Esophagus squamous epithelium (tissue), 4 donors: ENCODE measurements around the gene C16orf74.

Experiments used
- CTCF ChIP-seq, 6 experiments: fragments of 450-650 bp in 4 of 6; fragments of 200-600 bp in 2 of 6; sonication (generic) in 2 of 6; IDR thresholded peaks; one replicate each; pipeline ENCODE4 v1.5.1; 2016 to 2019; ENCODE audit warnings: antibody characterized with exemption in 6 of 6, mild to moderate bottlenecking in 4 of 6, moderate library complexity in 4 of 6
- POLR2A ChIP-seq, 4 donors: fragments of 450-650 bp; IDR thresholded peaks; one replicate each; pipeline ENCODE4 v1.6.1; 2017; ENCODE audit warnings: antibody characterized with exemption in 4 of 4, mild to moderate bottlenecking in 4 of 4, moderate library complexity in 3 of 4

DNA sequence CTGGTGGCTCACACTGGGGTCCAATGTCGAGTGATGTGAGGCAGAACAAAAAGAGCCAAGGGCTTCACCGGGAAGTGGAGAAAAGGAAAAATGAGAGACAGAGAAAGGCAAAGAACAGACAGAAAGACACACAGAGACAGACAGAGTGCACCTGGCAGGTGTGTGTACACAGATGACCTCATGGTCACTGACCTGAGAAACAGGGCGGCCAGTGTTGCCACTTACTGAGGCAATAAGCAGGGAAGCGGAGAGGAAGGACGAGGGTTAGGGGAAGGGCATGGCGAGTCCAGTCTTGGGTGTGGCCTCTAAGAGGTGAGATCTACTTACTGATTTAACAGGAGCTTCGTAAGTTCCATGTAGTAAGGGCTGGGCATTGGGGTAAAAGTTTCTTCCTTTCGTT is 69.6 kb downstream of the C16orf74 start:
- TF ChIP-seq CTCF (IDR thresholded peaks at IDR 0.05) (no peak), POLR2A (IDR thresholded peaks at IDR 0.05) (no peak)
